HG03039 (cell line): ENCODE measurements around the gene TET1.
"Not testable (repeated sequence)": the region's sequence is repeated elsewhere in the genome, so short reads cannot be mapped to it uniquely, and the experiment has no call there.

ENCODE experiments used
- ATAC-seq: cut with Tn5 transposase; IDR thresholded peaks from one replicate; pipeline ENCODE4 v1.9.1; 2021; ENCODE audit warnings: mild to moderate bottlenecking, moderate library complexity; ENCODE audit not compliant: unreplicated experiment

Gene TET1

DNA sequence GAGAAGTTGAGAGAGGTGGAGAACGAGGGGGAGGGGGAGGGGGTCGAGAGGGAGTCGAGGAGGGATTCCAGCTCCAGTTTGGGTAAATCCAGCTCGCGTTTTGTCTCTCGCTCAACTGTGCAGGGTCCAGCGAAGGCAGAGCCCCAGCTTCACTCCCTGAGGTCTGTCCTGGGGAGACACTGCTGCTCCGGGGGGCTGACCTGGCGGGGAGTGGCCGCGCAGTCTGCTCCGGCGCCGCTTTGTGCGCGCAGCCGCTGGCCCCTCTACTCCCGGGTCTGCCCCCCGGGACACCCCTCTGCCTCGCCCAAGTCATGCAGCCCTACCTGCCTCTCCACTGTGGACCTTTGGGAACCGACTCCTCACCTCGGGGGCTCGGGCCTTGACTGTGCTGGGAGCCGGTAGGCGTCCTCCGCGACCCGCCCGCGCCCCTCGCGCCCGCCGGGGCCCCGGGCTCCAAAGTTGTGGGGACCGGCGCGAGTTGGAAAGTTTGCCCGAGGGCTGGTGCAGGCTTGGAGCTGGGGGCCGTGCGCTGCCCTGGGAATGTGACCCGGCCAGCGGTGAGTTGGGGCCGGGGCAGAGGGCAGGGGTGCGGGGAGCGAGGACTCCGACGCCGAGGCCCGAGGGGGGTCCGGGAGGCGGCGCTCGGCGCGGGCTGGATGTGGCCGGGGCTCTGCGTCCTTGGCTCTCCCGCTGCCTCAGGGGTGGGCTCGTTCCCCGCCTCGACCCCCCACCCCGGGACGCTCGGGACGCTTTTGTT is at the start of gene TET1:
Gene TET1, plus strand, starts transcription at position 152 of the 757 bp plus-strand sequence. CDS start 12,002 bp downstream, outside the sequence.
- ATAC-seq, result no peak

DNA sequence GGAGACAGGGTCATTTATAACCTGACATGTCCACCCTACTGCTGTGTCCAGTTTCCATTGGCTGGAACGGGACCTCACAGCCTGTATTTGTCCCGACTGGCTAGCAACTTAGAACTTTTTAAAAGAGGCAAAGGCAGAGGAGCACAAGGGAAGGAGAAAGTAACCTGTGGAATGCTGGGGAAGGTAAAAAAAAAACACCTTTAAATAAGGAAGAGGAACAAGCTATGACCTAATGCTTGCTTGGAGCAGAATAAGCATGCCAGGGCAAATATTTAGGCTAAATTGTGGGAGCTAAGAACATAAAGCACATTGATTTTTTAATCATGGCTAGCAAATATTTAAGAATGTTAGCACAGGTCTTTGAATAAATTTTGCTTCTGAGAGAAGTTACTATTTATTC is 43.9 kb upstream of the TET1 start:
- ATAC-seq, result not testable (repeated sequence)

DNA sequence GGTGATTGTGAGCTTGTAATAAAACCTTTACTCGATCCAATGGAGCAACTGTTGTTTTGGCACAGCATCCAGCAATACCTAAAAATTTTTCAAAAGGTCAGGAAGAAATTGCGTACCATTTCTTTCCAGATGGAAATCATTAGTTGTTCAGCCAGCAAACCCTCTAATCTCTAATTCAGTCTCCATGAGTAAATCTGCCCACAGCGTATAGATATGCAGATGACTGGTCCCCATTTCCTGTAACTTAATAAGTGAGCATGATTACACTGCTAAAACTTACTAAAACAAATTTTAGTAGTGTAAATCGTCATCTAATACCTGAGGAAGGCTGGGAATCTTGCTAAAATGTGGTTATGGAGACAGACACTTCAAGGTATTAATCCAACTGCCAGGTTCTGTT is 43.4 kb upstream of the TET1 start:
- ATAC-seq, result no peak

DNA sequence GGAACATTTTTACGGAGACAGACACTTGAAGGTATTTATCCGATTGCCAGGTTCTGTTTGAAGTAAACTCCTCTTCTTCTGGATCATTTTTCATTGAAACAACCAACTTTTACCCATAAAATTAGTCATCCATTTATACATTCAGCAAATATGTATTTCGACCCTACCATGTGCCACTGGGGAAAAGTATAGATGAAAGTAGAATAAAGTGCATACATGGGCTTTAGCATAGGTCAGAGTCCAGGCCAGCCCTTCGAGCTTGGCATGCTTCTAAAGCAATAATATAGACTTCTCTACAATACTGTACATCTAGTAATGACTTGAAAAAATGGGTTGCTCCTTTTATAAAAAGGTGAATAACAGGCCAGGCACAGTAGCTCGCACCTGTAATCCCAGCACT is 42.9 kb upstream of the TET1 start:
- no peak for ATAC-seq

DNA sequence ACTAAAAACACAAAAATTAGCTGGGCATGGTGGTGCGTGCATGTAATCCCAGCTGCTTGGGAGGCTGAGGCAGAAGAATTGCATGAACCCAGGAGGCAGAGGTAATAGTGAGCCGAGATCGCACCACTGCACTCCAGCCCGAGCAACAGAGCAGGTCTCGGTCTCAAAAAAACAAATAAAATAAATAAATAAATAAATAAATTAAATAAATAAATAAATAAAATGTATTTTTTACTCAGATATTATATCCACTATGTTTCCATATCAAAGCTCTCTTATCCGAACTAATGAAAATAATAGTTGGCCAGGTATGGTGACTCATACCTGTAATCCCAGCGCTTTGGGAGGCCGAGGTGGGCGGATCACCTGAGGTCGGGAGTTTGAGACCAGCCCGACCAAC is 41.5 kb upstream of the TET1 start:
- not testable (repeated sequence) for ATAC-seq

DNA sequence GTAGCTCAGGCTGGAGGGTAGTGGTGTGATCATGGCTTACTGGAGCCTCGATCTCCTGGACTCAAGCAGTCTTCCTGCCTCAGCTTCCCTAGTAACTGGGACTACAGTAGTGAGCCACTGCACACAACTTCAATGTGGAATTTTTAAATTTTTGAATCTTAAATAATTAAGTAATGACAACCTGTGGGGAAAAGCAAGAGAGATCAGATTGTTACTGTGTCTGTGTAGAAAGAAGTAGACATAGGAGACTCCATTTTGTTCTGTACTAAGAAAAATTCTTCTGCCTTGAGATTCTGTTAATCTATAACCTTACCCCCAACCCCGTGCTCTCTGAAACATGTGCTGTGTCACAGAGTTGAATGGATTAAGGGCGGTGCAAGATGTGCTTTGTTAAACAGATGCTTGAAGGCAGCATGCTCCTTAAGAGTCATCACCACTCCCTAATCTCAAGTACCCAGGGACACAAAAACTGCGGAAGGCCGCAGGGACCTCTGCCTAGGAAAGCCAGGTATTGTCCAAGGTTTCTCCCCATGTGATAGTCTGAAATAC is 34.6 kb upstream of the TET1 start:
- ATAC-seq, result not testable (repeated sequence)

DNA sequence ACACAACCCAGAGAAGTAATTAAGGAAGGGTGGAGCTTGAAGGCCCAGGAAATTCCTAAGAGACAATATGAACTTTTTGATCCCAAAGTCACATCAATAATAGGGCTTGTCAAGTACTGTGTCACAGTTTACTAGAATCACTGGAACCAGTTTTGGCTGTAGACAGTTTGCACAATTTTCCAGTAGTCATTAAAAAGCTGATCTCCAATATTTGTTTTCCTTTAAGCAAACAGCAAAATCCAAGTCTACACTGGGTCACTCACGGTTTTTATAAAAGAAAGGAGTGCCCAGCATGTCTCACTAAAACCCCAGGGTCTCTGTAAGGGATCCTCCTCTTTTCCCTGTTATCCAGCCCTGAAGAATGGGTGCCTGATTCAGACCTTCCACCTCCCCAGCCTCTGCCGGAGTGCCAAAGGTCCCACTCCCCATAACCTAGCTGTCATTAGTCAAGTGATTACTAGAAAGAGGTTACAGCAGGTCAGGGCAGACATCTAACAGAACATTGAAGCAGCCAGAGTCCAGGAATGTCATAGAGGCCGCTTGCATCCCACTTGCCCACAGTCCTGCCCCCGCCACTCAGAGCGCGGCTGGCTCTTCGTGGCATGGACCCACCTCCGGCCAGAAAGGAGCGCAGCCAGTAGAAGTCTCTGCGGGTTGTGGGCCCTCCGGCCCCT is 33.4 kb upstream of the TET1 start:
- ATAC-seq, result peak; percentile 35

DNA sequence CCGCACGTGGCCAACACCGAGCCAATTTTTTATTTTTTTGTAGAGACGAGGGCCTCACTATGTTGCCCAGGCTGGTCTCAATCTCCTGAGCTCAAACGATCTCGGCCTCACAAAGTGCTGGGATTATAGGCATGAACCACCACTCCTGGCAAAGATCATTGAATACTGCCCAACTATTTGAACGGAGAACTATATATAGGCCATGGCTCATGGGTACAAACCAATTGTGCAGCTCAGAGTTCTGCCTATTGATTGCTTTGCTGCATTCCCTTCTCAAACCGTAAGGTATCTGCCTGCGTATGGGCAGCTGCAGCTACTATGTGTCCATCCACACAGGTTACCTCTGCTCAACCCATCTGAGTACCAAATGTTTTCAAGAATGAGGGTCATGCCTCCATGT is 23.2 kb upstream of the TET1 start:
- no peak for ATAC-seq

DNA sequence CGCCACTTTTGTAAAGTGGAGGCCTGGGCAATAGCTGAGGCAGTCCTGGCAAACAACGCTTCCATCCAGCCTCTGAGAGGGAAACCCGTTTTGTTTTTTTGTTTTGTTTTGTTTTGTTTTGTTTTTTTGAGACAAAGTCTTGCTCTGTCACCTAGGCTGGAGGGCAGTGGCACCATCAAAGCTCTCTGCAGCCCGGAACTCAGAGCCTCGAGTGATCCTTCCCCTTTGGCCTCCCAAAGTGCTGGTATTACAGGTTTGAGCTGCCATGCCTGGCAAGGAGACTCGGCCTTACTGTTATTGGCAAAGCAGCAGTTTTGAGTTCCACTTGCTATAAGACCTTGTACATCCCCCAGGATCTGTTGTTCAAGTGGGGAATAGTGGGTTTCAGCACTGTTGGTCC is 22.3 kb upstream of the TET1 start:
- no peak for ATAC-seq

DNA sequence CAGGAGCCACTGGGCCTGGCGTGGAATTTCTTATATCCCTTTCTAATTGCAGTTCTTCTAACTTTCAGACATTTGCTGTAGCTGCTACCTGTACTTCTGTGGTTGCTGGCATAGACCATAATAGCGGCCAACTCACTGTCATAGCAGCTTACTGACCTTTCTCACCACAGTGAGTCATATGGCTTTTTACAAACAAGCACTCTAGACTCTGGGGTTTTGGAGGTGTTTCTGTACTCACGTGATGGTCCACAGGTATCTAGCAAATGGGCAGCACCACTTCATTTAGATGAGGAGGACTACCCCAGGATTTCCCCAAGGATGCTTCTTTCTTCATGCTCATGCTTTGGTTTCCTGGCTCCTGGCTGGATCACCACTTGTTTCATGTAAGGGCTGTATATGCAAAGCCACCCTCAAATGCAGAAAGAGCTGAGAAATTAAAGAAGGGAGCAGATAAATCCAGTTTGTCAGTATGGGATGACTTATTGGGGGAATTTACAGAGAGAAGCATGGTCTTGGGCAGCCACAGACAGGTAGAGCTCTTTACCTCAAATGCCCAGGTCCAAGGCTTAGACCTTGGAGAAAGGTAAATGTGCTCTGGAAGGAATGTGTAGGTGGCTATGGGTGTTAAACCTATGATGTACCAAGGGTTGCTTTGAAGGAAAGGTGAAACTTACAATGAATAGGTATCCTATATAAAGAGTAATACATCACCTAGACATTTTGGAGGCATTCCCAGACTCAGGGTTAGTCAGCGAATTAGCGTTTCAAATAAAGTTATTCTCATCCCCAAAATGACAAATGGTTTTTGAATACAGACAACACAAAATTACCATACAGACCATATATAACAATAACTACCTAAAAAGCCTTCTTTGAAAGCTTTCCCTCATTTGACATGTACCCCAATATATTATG is 16.9 kb upstream of the TET1 start:
- no peak for ATAC-seq

DNA sequence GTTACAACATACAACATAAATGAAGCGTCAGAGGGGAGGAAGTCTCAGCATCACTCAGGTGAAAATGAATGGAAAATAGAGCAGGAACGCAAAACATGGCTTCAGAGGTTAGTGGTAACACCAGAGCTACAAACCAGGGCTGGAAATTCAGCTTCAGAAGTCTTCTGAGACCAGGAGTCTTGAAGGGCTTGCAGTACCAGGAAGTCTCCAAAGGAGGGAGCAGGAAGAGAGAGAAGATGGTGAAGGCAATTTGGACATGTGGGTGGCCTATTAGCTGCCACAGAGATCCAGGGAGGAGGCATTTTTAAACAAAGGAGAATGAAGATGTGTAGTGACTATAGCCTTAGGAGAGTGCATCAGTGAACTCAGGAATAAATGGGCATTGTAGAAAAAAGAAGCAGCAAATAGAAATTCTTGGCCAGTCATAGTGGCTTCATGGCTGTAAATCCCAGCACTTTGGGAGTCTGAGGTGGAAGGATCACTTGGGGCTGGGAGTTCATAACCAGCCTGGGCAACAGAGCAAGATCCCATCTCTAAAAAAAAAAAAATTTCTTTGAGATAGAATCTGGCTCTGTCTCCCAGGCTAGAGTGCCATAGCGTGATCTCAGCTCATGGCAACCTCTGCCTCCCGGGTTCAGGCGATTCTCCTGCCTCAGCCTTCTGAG is 9.3 kb upstream of the TET1 start:
- peak; percentile 62 for ATAC-seq

DNA sequence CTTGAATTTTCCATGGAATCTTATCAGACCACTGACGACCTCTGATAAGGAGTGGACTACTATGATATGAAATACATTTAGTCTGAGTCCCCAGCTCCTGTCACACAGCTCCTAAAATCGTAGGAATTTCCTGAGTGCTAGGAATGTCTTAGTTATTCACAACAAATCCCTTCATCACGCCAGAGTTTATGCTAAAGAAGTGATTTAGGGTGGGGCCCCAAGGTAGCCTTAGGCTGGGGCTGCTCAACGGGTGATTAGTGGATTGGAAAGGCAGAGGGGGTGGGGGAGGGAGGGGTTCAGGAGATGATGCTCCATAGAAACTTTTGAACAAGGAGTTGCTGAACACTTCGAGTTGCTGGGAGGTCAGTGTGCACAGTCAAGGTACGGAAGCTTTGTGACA is 7.0 kb upstream of the TET1 start:
- ATAC-seq, result no peak

DNA sequence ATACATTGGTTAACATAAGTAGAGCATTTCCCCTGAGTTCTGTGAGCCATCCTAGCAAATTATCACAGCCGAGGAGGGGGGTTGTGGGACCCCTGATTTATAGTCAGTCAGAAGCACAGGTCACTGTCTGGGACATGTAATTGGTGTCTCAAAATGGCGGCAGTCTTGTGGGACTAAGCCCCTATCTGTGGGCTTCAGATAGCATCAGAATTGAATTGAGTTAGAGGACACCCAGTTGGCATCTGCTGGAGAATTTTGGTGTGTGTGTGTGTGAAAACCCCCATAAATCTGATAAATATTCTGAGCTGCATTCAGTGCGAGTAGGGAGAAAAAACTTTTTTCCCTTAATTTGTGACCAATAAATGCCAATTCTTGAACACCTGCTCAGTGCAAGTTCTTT is 6.5 kb upstream of the TET1 start:
- ATAC-seq, result no peak

DNA sequence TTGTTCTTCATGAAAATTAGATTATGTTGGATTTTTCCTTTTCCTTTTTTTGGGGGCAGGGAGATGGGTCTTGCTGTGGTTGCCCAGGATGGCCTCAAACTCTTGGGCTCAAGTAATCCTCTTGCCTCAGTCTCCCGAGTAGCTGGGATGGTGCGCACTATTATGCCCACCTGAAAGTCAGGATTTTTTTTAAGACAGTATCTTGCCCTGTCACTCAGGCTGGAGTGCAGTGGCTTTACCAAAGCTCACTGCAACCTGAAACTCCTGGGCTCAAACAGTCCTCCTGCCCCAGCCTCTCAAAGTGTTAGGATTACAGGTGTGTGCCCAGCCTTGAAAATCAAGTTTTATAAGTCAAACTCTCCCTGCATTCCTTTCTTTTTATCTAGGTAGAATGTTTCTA is 1.7 kb upstream of the TET1 start:
- no peak for ATAC-seq

DNA sequence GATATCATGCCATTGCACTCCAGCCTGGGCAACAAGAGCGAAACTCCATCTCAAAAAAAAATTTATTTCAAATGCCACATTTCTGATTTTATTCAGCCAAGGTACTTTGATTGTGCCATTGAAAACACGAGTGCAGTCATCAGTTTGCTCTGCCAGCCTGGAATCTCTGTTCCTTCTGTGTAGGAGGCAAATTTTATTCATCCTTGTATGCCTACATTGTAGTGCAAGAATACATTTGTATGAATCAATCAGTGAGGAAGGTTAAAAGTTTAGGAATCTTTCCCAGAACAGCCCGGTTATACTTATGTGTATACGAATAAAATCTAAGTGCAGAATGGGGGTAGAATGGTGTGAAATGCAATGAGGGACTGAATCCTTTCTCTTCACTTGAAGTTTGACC is 886 bp upstream of the TET1 start:
- ATAC-seq, result no peak

DNA sequence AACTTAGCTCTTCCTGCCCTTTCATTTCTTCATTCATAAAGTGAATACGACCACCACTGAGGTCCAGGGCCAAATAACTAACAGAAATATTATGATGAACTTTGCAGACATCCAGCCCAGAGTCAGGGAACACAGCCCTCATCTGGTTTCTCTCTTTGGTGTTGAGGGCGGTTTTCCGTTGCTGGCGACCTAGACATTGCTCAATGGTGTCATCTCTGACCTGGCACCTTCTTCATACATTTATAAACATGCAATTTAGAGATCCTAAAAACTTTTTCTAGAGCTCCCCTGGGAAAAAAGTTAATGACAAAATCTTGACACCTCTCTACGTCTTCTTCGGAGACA is 324 bp upstream of the TET1 start:
- no peak for ATAC-seq

DNA sequence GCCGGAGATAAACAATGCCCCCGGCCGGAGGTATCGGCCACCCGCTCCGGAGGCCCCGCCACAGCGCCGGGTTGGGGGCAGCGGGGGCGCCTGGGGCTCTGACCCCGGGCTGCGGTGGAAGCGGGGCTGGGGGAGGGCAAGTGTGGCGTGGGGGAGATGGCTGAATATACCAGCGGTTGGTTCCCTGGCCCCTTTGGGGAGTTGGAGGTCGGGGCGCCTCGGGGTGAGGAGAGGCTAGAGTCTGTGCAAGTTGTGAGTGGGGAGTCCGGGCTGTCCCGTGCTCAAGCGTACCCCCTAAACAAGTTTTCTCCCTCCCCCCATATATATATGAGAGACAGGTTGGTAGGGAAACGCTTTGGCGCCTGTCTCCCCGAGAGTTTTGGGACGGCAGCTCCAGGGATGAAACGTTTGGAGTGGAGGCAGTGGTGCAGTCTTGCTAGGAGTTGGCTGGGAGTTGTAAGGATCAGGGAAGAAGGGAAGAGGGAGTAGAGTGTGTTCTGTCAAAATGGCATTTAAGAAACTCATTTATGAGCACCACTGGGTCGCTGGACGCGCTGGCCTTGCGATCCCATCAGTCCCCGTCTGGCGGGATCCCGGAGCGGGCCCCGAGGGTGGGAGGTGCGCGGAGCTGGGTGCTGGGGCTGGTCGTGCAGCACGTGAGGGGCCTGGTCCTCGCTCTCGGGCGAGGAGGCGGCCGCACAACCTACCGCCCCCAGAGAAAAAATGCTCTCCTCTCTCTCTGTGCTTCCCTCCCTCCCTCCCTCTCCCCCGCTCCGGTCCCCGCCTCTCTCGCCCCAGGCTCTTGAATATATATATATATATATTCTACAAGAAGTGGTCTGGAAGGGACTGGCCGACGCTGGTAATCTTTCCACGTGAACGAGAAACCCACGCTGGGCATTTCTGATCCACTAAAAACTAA is 1.1 kb downstream of the TET1 start:
- no peak for ATAC-seq

DNA sequence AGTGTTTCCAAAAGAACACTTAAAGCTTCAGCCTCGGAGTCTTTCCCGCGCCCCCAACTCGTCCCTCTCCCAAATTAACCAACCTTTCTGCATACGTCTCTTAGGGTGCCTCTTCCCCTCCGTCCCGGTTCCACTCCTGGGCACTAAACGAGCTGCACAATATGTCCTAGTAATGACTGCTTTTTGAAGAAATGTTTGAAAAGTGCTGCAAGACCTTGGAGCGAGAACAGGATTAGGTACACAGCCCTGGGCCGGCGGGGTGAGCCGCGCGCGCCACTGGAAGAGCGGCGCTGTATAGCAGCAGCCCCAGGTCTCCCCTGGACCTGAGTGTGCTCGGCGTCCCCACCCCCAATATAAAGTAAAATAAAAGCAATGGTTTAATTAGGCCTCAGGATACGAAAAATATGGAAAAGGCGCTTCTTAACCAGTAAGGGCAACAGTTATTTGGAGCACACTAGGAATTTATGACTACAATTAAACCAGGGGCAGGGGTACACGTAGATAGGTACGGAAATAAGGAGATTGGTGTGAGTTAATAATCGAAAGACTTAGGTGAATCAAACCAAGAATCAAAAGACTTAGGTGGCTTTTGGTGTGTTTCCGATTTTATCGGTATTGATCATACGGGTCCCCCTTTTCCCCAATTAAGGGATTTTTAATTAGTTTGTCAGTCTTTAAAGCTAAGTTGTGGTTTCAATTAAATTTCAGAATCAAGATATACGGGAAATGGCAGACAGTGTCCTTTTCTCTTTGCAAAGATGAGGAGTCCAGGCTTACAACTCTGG is 1.9 kb downstream of the TET1 start:
- ATAC-seq, result no peak
